SK-N-SH (cell line): Measurements from ENCODE around the gene CDH9.

Experiments
- CTCF ChIP-seq: fragments of 200-600 bp; sonication (generic); IDR thresholded peaks from 2 replicates; pipeline ENCODE4 v1.6.1; 2017; ENCODE audit warnings: antibody characterized with exemption, mild to moderate bottlenecking, moderate library complexity
- EP300 ChIP-seq, 2 experiments: IDR thresholded peaks; 2 replicates each; pipeline versions ENCODE4 v1.4.0 to v1.6.1; 2012; ENCODE audit warnings: borderline replicate concordance in 1 of 2, low read depth in 1 of 2, low read length in 1 of 2
- POLR2AphosphoS5 ChIP-seq: IDR thresholded peaks from 2 replicates; pipeline ENCODE4 v1.6.1; 2012; ENCODE audit warnings: low read depth, low read length
- RXRA ChIP-seq: IDR thresholded peaks from 2 replicates; pipeline ENCODE4 v1.4.0; 2012; ENCODE audit warnings: low read depth, mild to moderate bottlenecking, borderline replicate concordance
- SMC3 ChIP-seq: IDR thresholded peaks from 2 replicates; pipeline ENCODE4 v1.6.1; 2012; ENCODE audit warnings: low read depth, low read length, improper control_type of control experiment
- TF ChIP-seq, protein P1 (sequence below): fragments of 150-350 bp; IDR thresholded peaks from 2 replicates; pipeline ENCODE4 v1.6.1; 2017; ENCODE audit warnings: antibody characterized with exemption, low read length, low read depth, borderline replicate concordance

GRCh38 chr5:27083449-27084415, 45.3 kb upstream of the CDH9 start:
- no peak for TF ChIP-seq CTCF
- TF ChIP-seq RXRA: no peak
- TF ChIP-seq SMC3: no peak
- no peak for TF ChIP-seq POLR2AphosphoS5
- no peak for TF ChIP-seq EP300 (IDR thresholded peaks at IDR 0.05; ENCODE audit: borderline replicate concordance in 1 of 2, low read depth in 1 of 2, low read length in 1 of 2)
- TF ChIP-seq, protein P1, sequence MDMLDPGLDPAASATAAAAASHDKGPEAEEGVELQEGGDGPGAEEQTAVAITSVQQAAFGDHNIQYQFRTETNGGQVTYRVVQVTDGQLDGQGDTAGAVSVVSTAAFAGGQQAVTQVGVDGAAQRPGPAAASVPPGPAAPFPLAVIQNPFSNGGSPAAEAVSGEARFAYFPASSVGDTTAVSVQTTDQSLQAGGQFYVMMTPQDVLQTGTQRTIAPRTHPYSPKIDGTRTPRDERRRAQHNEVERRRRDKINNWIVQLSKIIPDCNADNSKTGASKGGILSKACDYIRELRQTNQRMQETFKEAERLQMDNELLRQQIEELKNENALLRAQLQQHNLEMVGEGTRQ: no peak
